Activated CD4-positive, alpha-beta T cell treated with anti-CD3 and anti-CD28 coated beads, Interleukin-2, Interleukin-4, amounts not matched to agents 100 ng/mL and 50 ng/mL, durations not matched to agents 16 hours and 8 hours (primary cell): ENCODE data around the gene DPH7.
"Not testable (repeated sequence)": the region's sequence is repeated elsewhere in the genome, so short reads cannot be mapped to it uniquely, and the experiment has no call there.

Experiments used
- DNase-seq: peaks from one replicate; pipeline ENCODE4 v3.0.0-alpha.2; 2020; ENCODE audit warnings: low spot score

Gene DPH7

DNA sequence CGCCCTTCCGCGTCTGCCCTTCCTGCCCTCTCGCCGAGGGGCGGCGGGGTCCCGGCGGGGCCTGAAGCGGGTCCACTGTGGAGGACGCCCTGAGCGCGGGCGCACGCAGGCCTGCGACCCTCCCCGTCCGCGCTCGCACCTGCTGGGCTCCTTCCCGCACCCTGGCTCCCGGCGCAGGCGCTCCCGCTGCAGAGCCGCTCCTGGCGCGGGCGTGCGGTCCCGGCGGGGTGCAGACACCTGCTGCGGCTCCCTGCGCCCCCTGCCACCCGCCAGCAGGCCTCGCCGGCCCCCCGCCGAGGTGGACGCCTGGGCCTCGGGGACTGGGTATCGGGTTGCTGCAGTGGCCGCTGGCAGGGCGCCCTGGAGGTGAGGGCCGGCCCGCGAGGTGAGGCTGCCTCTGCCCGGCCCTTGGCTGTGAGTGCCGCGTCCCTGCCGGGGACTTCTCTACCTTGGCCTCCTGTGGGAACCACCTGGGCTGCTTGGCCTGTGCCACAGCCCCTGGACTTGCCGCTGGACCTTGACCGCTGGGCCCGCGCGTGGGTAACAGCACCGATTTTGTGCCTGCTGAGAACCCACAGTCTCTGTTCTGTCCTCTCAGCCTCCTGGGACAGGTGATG lies 27.4 kb upstream of the DPH7 start:
- DNase-seq, result no peak

DNA sequence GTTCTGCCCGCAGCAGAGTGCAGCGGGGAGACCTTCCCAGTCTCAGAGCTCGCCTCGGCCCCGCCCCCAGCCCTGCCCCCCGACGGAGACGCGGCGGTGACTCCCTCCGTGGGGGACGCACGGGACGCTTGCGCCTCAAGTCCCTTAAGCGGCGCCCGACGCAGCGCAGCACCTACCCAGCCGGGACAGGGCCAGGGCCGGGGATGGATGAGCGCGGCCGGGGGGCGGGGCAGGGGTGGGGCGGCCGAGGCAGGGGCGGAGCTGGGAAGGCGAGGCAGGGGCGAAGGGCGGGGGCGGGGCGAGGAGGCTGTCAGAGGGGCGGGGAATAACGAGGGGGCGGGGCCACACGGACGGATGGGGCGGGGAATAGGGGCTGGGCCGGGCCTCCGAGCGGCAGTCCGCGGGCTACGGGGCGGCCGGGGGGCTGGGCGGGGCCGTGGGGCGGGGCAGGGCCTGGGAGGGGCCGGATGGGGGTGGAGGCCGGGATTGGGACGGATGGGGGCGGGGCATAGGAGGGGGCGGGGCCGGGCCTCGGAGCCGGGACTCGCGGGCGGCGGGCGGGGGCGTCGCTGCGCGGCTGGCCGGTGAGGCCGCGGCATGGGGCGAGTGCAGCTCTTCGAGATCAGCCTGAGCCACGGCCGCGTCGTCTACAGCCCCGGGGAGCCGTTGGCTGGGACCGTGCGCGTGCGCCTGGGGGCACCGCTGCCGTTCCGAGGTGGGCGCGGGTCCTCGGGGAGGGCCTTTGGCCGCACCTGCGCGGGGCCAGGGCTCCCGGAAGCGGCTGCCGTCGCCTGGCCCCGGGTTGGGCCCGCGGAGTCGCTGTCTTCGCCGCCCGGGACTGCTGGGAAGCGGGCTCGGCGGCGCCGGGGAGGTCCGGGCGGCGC lies 26.6 kb upstream of the DPH7 start, which contains the start of gene ARRDC1:
Gene ARRDC1 (plus strand): TSS at position 566 of the 884 bp plus-strand sequence. CDS start 32 bp downstream, at position 598.
- DNase-seq, result peak; percentile 95

DNA sequence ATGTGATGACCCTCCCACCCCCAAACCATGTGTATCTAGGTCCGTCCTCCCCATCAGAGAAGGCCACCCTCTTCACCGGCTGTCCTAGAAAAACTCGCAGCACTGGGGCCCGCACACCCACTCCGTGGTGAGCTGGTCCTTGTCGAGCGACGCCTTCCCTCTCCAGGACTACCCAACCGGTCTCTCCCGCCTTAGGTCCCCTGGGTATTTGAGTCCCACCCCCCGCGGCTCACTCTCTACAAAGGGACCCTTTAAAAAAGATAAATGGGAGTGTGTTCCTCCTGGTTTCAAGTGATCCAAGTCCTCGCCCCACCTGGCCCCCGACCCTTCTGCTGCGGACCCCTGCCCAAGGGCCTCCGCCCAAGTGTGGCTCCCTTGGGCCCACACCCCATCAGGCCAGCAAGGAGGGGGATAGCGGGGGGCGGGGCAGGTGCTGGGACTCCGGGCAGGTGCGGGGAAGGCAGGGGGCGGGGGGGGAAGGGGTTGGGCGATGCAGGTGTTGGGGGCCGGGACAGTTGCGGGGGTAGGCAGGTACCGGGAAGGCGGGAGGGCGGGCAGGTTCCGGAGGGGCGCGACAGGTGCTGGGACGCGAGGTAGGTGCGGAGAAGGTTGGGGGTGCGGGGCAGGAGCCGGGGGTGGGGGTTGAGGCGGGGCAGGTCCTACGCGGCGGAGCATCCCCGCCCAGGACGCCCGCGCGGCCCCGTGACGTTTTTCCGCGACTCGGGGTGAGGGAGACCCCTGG lies 25.8 kb upstream of the DPH7 start:
- no peak for DNase-seq

DNA sequence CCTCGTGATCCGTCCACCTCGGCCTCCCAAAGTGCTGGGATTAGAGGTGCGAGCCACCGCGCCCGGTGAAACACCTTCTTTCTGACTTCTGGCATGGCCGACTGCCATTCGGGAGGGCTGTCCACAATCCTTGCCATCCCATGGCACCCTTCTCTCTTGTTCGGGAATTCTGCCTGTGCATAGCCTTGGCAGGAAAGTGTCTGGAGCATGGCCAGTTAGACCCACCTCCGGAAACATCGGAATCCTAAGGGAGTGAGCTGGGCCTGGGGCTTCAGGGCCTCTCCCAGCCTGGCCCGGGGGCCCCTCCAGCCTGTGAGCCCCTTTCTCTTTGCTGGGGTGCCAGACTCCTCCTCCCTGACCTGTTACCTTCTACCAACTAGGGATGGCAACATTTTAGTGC lies 25.2 kb upstream of the DPH7 start:
- no peak for DNase-seq

DNA sequence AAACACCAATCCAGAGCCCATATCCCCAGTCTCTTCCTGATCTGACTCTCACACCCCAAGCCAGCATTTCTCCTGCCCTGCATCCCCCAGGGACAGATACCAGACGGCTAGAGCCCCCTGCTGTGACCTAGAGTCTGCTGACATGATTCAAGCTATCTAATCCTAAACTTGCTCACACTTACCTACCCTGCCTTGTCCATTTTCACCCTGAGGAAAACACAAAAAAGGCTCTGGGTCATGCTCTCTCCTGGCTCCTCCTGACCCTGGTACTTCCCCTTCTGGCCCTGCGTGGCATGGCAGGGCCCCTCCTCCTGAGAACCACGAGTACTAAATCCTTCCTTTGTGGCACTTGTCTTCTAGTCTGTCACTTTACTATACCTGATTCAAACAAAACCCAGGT lies 23.9 kb upstream of the DPH7 start:
- no peak for DNase-seq

DNA sequence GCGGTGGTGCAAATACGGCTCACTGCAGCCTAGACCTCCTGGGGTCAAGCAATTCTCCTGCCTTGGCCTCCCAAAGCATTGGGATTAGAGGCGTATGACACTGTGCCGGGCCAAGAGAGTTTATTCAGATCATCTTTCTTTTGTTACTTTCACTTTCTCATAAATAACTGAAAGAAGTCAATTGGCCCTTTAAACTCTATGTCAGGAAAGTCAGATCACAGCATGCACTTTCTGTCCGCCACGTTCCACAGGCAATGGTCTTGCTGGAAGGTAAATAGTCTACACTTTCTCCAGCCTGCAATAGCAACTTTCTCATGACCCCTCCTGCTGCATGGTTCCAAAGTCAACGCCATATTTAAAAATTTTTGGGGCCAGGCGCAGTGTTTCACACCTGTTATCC lies 20.2 kb upstream of the DPH7 start:
- no peak for DNase-seq

DNA sequence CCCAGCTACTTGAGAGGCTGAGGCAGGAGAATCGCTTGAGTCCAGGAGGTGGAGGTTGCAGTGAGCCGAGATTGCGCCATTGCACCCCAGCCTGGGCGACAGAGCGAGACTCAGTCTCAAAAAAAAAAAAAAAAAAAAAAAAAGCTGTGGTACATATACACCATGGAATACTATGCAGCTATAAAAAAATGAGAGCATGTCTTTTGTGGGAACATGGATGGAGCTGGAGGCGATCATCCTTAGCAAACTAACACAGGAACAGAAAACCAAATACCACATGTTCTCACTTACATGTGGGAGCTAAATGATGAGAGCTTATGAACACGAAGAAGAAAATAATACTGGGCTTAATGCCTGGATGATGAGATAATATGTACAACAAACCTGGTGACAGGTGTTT lies 17.9 kb upstream of the DPH7 start:
- DNase-seq, result not testable (repeated sequence)

DNA sequence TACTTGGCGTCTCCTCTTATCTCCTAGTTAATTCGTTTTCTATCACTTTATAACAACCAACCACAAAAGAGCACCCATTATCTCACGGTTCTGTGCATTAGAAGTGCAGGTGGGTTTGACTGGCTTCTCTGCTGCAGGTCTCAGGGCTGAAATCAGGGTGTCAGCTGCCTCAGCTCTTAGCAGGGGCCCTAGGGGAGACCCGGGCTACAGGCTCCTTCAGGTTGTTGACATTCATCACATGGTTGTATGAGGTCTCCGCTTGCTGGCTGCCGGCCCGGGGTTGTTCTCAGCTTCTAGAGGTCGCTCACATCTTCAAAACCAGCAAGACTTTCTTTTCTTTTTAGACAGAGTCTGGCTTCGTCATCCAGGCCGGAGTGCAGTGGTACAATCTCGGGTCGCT lies 14.5 kb upstream of the DPH7 start:
- no peak for DNase-seq

DNA sequence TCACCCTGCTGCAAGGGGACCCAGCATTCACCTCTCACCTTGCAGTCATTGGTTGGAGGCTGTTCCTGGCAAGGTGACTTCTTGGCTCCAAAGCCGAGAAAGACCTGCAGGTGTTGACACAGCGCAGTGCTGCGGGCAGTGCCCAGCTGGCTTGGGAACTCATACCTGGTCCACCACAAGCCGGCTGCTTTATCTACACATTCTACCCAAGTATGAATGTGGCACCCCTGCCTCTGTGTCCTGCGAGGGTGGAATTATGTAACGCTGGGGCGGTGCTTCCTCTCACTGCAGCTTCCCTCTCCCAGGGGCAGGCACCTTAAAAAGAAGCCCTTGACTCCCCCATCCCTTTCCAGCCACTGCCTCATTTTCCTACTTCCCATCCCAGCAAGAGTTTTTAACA lies 14.0 kb upstream of the DPH7 start:
- no peak for DNase-seq

DNA sequence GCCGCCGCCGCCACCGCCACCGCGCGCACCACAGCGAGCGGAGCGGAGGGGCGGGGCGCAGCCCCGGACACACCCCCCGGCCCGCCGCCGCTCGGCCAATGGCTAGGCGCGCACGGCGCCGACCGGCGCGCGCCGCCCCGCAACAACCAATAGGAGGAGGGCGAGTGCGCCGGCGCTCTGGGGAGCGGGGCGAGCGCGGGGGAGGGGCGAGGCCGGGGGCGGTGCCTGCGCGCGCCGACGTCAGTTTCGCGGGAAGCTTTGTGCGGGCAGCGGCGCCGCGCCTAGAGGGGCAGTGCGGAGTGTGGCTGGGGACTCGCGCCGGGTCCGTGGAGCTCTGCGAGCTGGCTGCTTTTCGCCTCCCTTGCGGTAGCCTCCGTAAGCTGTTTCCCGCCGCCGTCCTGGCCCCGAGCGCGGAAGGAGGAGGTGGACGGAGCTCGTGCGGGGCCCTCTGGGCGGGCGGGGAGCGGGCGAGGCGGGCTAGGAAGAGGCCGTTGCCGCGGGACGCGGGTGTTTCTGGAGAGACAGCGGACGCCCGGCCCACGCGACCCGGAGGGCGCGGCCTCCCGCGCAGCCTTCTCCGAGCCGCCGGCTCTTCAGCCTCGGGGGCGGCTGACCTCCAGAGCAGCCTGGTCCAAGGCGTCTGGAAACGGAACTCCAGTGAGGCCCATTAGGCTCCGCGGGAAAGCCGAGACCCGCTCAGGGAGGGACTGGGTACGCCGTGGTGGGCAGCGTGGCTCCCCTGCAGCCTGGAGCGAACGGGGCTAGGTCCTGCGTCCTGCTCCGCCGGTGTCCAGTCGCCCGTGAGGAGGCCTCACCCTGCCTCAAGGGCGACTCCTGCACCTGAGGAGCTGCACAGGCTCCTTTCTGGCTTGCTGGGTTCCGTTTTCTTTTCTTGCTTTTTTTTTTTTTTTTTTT lies 12.0 kb upstream of the DPH7 start, which contains the start of gene ZMYND19:
Gene ZMYND19 (minus strand): TSS at position 44 of the 915 bp plus-strand sequence. CDS start 249 bp downstream, outside the sequence.
- DNase-seq, result peak; percentile 90

DNA sequence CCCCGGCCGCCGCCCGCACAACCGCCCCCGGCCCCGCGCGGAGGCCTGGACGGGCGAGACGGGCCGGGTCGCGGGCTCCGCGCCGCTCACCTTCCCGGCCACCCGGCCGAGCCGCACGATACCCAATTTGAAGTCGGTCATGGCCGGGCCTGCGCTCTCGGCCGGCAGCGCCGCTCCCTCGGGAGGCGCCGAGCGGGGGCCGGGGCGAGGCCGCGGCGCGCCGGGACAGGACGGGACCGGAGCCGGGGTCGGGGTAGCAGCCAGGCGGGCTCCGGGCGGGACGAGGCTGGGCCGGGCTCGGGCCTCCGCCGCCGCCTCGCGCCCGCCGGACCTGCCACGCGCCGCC lies 11.4 kb upstream of the DPH7 start:
- no peak for DNase-seq

DNA sequence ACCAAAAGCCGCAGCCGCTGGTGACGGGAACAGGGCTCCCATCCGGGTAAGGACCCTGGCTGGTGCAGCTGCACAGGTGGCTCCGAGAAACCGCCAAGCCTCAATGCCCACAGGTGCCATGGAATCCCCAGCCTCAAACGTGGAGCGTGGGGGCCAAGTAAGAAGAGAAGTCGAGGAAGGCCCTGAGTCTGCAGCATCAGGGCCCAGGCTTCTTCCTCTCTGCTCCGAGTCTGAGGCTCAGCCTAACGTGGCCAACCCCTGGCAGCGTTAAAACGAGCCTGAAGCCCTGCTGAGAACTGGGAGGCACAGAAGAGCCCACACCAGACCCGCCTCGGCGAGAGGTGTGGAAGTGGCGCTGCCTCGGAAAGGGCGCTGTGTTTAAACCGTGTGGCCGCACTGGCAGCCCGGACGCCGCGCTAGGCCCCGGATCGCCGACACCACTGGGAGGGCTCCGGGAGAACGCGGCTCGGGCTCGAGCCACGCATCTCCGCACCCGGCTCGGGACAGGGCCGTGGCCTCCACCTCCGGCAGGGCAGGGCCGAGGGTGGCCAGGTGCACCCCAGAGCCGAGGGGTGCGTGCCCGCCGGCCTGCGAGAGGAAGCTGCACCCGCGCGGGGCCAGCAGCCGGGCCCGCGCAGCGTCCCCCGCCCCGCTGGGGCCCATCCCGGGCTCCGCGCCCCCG lies 10.9 kb upstream of the DPH7 start:
- DNase-seq, result no peak

DNA sequence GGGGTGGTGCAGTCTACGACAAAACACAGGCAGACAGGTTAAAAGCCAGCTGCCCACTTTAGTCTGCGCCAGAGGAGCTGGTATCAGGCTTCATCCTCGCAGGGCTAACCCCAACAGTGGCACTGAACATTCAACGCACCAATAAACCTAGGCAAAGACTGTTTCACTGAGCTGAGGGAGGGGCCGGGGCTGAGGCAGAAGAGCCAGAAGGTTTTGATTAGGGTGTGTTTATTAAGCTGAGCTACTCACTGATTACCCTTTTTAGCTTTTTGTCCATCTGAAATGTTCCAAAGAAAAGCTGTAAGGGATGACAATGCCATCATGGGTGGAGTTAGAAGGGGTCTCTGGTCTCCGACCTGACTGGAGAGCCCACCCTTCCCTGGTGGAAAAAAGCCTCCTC lies 10.2 kb upstream of the DPH7 start:
- no peak for DNase-seq

DNA sequence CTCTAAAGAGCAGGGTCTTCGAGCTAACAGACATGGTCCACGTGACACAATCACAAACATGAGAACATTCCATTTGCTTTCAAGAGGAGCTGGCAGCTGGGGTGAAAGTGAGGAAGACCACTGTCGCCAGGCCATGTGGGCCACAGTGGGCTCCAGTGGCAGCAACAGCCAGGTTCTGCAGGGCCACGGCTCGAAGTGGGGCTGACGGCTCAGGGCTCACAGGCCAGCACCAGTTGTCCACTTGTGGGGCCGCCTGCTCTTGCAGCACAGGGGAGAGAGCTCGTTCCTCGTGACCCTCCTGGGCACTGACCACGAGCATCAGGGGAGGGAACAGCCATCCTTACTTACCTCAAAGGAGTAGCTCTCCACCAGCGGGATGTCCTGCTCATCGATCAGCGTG lies 9.6 kb upstream of the DPH7 start:
- no peak for DNase-seq

DNA sequence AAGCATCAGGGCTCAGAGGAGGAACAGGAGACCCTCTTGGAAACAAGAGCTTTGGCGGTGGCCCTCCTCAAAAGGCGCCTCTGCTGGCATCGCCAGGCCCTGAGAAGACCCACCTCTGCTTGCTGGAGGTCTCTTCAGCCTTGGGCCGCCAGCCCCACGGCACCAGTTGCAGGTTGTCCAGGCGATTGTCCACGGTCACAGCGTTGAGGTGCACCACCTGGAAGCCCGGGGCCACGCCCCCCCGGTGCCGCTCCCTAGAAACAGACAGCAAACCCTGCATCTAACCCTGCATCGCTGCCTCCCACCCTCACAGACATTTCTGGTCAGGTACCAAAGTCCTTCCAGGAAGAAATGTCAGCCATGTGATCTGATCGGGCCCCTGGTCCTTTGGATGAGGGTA lies 8.1 kb upstream of the DPH7 start:
- no peak for DNase-seq

DNA sequence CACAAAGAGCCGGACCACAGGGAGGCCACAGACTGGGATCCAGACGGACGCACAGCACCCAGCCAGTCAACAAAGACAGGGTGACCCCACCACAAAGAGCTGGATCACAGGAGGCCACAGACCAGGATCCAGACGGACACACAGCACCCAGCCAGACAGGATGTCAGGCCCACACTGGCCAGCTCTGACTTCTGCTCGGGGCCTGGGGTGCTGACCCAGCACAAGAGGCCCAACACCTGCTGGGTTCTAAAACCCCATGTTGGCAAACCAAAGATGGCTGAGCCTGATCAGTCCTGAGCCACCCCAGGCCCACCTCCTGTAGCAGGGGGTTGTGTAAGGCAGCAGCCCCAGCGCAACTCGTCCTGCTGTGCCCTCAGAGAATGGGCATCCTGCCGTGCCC lies 5.2 kb upstream of the DPH7 start:
- DNase-seq, result no peak

DNA sequence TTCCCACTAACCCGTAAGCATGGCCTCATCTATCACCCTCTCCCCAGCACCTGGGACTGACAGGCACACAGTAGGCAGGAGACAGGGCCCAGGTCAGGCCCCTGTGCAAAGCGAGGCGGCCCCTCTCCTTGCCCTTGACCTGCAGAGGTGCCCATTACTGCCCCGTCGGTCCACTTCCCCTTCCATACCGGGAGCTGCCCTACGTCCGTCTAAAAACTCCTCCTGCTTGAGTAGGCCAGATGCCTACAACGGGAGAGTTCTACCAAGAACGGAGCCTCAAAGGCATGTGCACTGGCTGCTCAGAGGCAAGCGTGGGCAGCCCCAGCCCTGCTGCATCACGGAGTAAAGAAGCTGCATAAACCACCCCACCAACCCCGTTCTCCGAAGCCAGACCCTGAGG lies 4.6 kb upstream of the DPH7 start:
- DNase-seq, result no peak

DNA sequence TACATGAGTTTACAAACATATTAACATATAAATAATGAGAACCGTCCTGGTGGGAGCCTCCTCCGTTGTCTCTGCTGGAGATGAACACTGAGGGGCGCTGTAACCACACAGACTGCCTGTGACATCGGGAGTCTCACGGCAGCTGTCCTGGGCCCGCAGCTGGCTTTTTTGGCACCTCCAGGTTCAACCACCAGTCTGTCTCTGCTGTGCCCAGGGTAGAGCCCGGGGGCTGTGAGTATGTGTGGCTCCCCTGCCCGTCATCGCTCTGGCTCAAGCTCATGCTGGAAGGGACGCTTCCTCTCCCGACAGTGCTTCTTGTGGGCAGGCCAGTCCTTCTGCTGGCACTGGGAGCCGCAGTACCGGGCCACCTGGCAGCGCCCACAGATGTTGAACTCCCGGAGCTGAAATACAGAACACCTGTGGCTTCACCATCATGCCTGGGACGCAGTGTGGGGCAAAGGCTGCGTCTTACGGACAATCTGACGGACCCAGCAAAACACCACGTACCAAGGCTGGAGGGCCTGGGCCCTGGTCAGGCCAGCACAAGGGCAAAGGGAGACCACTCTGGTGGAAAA lies 3.6 kb upstream of the DPH7 start:
- DNase-seq, result no peak

DNA sequence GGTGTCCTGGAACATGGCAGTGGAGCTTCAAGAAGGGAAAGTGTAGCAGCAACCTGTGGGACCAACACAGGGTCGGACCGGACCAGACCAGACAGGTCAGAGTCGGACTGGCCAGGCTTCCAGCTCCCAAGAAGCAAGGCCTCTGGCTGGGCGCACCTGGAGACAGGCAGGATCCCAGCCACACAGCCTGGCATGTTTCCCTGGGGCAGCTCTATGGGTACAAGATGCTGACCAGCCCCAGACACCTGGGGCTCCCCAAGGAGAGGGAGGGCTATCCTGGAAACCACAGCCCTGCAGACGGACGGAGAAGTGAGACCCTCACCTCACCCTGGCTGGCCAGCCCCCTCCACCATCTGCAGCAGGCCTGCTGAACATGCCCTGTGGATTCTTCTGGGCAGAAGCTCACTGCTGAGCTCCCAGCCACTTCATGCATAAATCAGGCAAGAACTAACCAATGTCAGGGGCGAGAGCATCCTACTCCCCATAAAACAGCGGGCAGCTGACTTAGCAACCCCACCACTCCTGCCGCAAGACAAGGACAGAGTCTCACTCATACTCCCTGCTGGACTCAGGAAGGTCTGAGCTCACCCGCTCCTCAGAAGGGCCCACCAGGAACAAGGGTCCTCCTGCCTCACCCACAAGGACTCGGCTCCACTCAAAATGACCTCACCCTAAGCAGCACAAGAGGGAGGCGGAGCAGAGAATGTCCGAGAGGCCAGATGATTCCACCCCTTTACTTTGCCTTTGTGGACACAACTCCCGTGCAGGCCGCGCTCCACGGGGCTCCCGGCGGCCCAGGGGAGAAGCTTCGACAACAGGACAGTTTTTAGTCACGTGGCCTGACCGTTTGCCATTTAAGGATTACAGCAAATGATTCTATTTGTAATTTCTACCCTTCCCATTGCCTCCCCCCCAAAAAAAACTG lies 2.9 kb upstream of the DPH7 start:
- DNase-seq, result no peak

DNA sequence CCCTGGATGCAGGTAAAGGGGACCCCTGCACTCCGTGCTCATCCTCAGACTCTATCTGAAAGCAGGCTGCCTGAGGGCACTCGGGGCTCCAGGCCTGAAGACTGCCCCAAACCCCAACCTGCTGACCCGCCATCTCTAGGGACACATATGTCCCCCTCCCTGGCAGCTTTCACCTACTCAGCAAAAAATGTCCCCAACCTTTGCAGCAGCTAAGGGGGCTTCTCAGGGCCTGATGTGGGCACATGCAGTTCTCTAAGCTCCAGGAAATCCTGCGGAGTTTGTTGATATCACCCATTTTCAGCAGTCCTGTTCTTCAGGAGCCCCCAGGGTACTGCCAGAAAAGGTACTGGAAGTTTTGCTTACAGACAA lies 2.2 kb upstream of the DPH7 start:
- DNase-seq, result no peak
